H1 (cell line): ENCODE data around the gene ASXL3. TPM values are rescaled to one million over a fixed set of nuclear protein-coding genes. Genes with fewer than 3 reads are reported as not detected.

ENCODE experiments used
- CTCF ChIA-PET: fragments of 300-600 bp; sonication (Branson Sonifier 250); formaldehyde crosslinking; loops from one replicate; lab custom pipeline; 2021; ENCODE audit not compliant: partially characterized antibody; lab: Charles Lee
- POLR2A ChIA-PET: fragments of 300-600 bp; sonication (Branson Sonifier 250); formaldehyde crosslinking; loops from one replicate; lab custom pipeline; 2021; ENCODE audit warnings: inconsistent platforms; ENCODE audit not compliant: partially characterized antibody; lab: Charles Lee
- DNase-seq, 2 experiments: peaks; one replicate each; pipeline versions ENCODE4 v3.0.0 to v3.0.0-alpha.2; 2010 to 2022; ENCODE audit warnings: low spot score in 2 of 2, low read depth in 1 of 2, mixed read lengths in 1 of 2
- FAIRE-seq: peaks from 2 replicates; lab custom pipeline; 2011; peaks lifted over from hg19 to GRCh38; lab: Jason Lieb, UNC
- H2AFZ ChIP-seq: 2 replicates; pipeline ENCODE4 v1.8.1; 2012; ENCODE audit warnings: low read length, inconsistent platforms
- H2AK5ac ChIP-seq: 2 replicates; pipeline ENCODE4 v1.6.1; 2013; ENCODE audit warnings: low read depth, low read length
- H2BK120ac ChIP-seq: replicated peaks from 2 replicates; pipeline ENCODE3; 2013; ENCODE audit warnings: low read depth, low read length, inconsistent platforms
- H2BK12ac ChIP-seq: 2 replicates; pipeline ENCODE4 v1.6.1; 2013; ENCODE audit warnings: low read depth, low read length
- H2BK15ac ChIP-seq: 2 replicates; pipeline ENCODE4 v1.6.1; 2013; ENCODE audit warnings: low read length
- H2BK20ac ChIP-seq: 2 replicates; pipeline ENCODE4 v1.6.1; 2013; ENCODE audit warnings: low read length
- H2BK5ac ChIP-seq: 2 replicates; pipeline ENCODE4 v1.6.1; 2013; ENCODE audit warnings: low read depth, low read length
- H3K14ac ChIP-seq: 2 replicates; pipeline ENCODE4 v1.6.1; 2013; ENCODE audit warnings: inconsistent platforms; ENCODE audit not compliant: insufficient read length
- H3K18ac ChIP-seq: 2 replicates; pipeline ENCODE4 v1.6.1; 2013; ENCODE audit warnings: low read length; ENCODE audit errors: extremely low read depth
- H3K23ac ChIP-seq: 2 replicates; pipeline ENCODE4 v1.6.1; 2013; ENCODE audit warnings: inconsistent platforms; ENCODE audit not compliant: insufficient read length
- H3K23me2 ChIP-seq: 2 replicates; pipeline ENCODE4 v1.6.1; 2013; ENCODE audit warnings: low read depth, low read length
- H3K27ac ChIP-seq: 2 replicates; pipeline ENCODE4 v1.6.1; 2011; ENCODE audit warnings: low read depth, low read length, inconsistent platforms
- H3K27me3 ChIP-seq, 4 experiments: replicated peaks in 1 of 4; 1 replicate in 1 of 4; 2 replicates in 3 of 4; pipeline versions ENCODE4 v1.6.1 to v1.8.1; 2011 to 2013; ENCODE audit warnings: low read length in 3 of 4, mild to moderate bottlenecking in 3 of 4, inconsistent platforms in 2 of 4, mixed read lengths in 2 of 4, moderate library complexity in 1 of 4; ENCODE audit not compliant: control insufficient read depth in 3 of 4, insufficient read depth in 3 of 4; ENCODE audit errors: extremely low read depth in 1 of 4
- H3K36me3 ChIP-seq, 4 experiments: 2 replicates each; pipeline versions ENCODE4 v1.6.1 to v1.8.1; 2011 to 2013; ENCODE audit warnings: mild to moderate bottlenecking in 4 of 4, low read length in 3 of 4, moderate library complexity in 2 of 4, control low read depth in 1 of 4, inconsistent platforms in 1 of 4; ENCODE audit not compliant: insufficient read depth in 4 of 4, control insufficient read depth in 2 of 4
- H3K4ac ChIP-seq: replicated peaks from 2 replicates; pipeline ENCODE3; 2013; ENCODE audit warnings: low read length, low read depth, mixed read lengths, inconsistent platforms; ENCODE audit not compliant: insufficient read length
- H3K4me1 ChIP-seq, 4 experiments: replicated peaks in 1 of 4; 1 replicate in 1 of 4; 2 replicates in 3 of 4; pipeline versions ENCODE4 v1.6.1 to v1.8.1; 2011 to 2013; ENCODE audit warnings: low read length in 3 of 4, inconsistent platforms in 2 of 4, mixed read lengths in 1 of 4; ENCODE audit not compliant: insufficient read depth in 4 of 4, control insufficient read depth in 3 of 4
- H3K4me2 ChIP-seq, 2 experiments: 2 replicates each; pipeline versions ENCODE4 v1.6.1 to v1.8.1; 2011 to 2013; ENCODE audit warnings: low read depth in 2 of 2, low read length in 2 of 2, control low read depth in 1 of 2, inconsistent platforms in 1 of 2, mild to moderate bottlenecking in 1 of 2; ENCODE audit not compliant: insufficient read depth in 1 of 2
- H3K4me3 ChIP-seq, 4 experiments: fragments of 200-600, 300-600 bp in 1 of 4; sonication (generic), shearing (Covaris generic), sonication (Bioruptor Twin) in 1 of 4; 2 replicates each; pipeline versions ENCODE4 v1.5.1 to v1.8.1; 2011 to 2016; ENCODE audit warnings: low read length in 4 of 4, low read depth in 3 of 4, control low read depth in 2 of 4, inconsistent platforms in 2 of 4, mild to moderate bottlenecking in 2 of 4, mixed read lengths in 1 of 4, moderate library complexity in 1 of 4; ENCODE audit not compliant: insufficient read depth in 2 of 4; ENCODE audit errors: extremely low read depth in 1 of 4
- H3K56ac ChIP-seq: replicated peaks from 2 replicates; pipeline ENCODE3; 2013; ENCODE audit warnings: low read depth, mild to moderate bottlenecking, mixed read lengths, low read length, inconsistent platforms; ENCODE audit not compliant: insufficient read length
- H3K79me1 ChIP-seq: 2 replicates; pipeline ENCODE4 v1.6.1; 2013; ENCODE audit warnings: low read depth, low read length, control low read depth
- H3K79me2 ChIP-seq, 2 experiments: 2 replicates each; pipeline versions ENCODE4 v1.6.1 to v1.8.1; 2012 to 2013; ENCODE audit warnings: low read length in 2 of 2, mild to moderate bottlenecking in 2 of 2, inconsistent platforms in 1 of 2; ENCODE audit not compliant: insufficient read depth in 2 of 2, control insufficient read depth in 1 of 2
- H3K9ac ChIP-seq, 4 experiments: replicated peaks in 1 of 4; 1 replicate in 1 of 4; 2 replicates in 3 of 4; pipeline versions ENCODE4 v1.6.1 to v1.8.1; 2011 to 2013; ENCODE audit warnings: low read depth in 3 of 4, low read length in 3 of 4, control low read depth in 2 of 4, mild to moderate bottlenecking in 2 of 4, moderate library complexity in 2 of 4, inconsistent platforms in 1 of 4; ENCODE audit errors: extremely low read depth in 1 of 4
- H3K9me3 ChIP-seq, 2 experiments: 2 replicates each; pipeline versions ENCODE4 v1.6.1 to v1.8.1; 2012 to 2013; ENCODE audit warnings: mild to moderate bottlenecking in 2 of 2, moderate library complexity in 2 of 2, control low read depth in 1 of 2, inconsistent platforms in 1 of 2, low read depth in 1 of 2, low read length in 1 of 2, mixed read lengths in 1 of 2; ENCODE audit not compliant: insufficient read depth in 2 of 2
- H4K20me1 ChIP-seq, 2 experiments: replicated peaks in 1 of 2; 2 replicates each; pipeline versions ENCODE3 to v1.8.1; 2011 to 2013; ENCODE audit warnings: inconsistent platforms in 2 of 2, low read length in 2 of 2, mild to moderate bottlenecking in 1 of 2; ENCODE audit not compliant: insufficient read depth in 2 of 2, control insufficient read depth in 1 of 2
- H4K5ac ChIP-seq: 2 replicates; pipeline ENCODE4 v1.6.1; 2013; ENCODE audit warnings: low read length, low read depth, mixed read lengths, inconsistent platforms; ENCODE audit not compliant: insufficient read length
- H4K8ac ChIP-seq: 2 replicates; pipeline ENCODE4 v1.8.0; 2013; ENCODE audit warnings: mild to moderate bottlenecking, moderate library complexity, low read length, inconsistent platforms; ENCODE audit not compliant: insufficient read depth; ENCODE audit errors: extremely low read depth
- H4K91ac ChIP-seq: replicated peaks from 2 replicates; pipeline ENCODE3; 2013; ENCODE audit warnings: low read length, mixed read lengths, inconsistent platforms; ENCODE audit not compliant: insufficient read length
- BACH1 ChIP-seq: IDR thresholded peaks from 2 replicates; pipeline ENCODE4 v1.6.1; 2012; ENCODE audit warnings: low read length, improper control_type of control experiment
- CHD2 ChIP-seq: IDR thresholded peaks from 2 replicates; pipeline ENCODE4 v1.6.1; 2012; ENCODE audit warnings: low read length, improper control_type of control experiment
- CREB1 ChIP-seq: IDR thresholded peaks from 2 replicates; pipeline ENCODE4 v1.6.1; 2012; ENCODE audit warnings: inconsistent platforms
- CTCF ChIP-seq, 3 experiments: IDR thresholded peaks; 1 replicate in 2 of 3; 2 replicates in 1 of 3; pipeline versions ENCODE4 v1.5.1 to v1.6.1; 2011; ENCODE audit warnings: low read length in 3 of 3, mild to moderate bottlenecking in 3 of 3, inconsistent platforms in 2 of 3, low read depth in 1 of 3, moderate library complexity in 1 of 3; ENCODE audit not compliant: insufficient read depth in 1 of 3; ENCODE audit errors: control extremely low read depth in 1 of 3
- KDM1A ChIP-seq: fragments of 200-600, 300-600 bp; sonication (generic); IDR thresholded peaks from 2 replicates; pipeline ENCODE4 v1.7.1; 2016; ENCODE audit warnings: mild to moderate bottlenecking, low read length, borderline replicate concordance
- KDM4A ChIP-seq: IDR thresholded peaks from one replicate; pipeline ENCODE4 v1.7.1; 2012; ENCODE audit warnings: low read depth, mild to moderate bottlenecking, moderate library complexity, low read length, inconsistent platforms; ENCODE audit not compliant: severe bottlenecking
- POLR2A ChIP-seq, 2 experiments: IDR thresholded peaks; 1 replicate in 1 of 2; 2 replicates in 1 of 2; pipeline ENCODE4 v1.6.1; 2011; ENCODE audit warnings: low read depth in 2 of 2, low read length in 2 of 2, mild to moderate bottlenecking in 2 of 2; ENCODE audit errors: control extremely low read depth in 1 of 2
- POLR2AphosphoS5 ChIP-seq: IDR thresholded peaks from 2 replicates; pipeline ENCODE4 v1.6.1; 2011; ENCODE audit warnings: low read depth, low read length
- RXRA ChIP-seq: IDR thresholded peaks from 2 replicates; pipeline ENCODE4 v1.6.1; 2011; ENCODE audit warnings: low read depth, mild to moderate bottlenecking, low read length, moderate library complexity; ENCODE audit not compliant: insufficient read depth
- SIRT6 ChIP-seq: IDR thresholded peaks from one replicate; pipeline ENCODE4 v1.7.1; 2012; ENCODE audit warnings: low read length, inconsistent platforms
- SP4 ChIP-seq: IDR thresholded peaks from 2 replicates; pipeline ENCODE4 v1.6.1; 2012; ENCODE audit warnings: low read length, inconsistent platforms
- SRF ChIP-seq: IDR thresholded peaks from 2 replicates; pipeline ENCODE4 v1.6.1; 2011; ENCODE audit warnings: mild to moderate bottlenecking, low read depth, low read length, moderate library complexity
- TAF1 ChIP-seq: IDR thresholded peaks from 2 replicates; pipeline ENCODE4 v1.6.1; 2011; ENCODE audit warnings: mild to moderate bottlenecking, low read depth, low read length
- TBP ChIP-seq: IDR thresholded peaks from 2 replicates; pipeline ENCODE4 v1.6.1; 2011; ENCODE audit warnings: low read depth, low read length, improper control_type of control experiment
- WGBS, 2 experiments: shearing (Covaris generic) in 1 of 2; methylation state at CpG; one replicate each; pipeline versions ENCODE4 v1.1.6 to v1.1.7; 2013 to 2015; ENCODE audit warnings: low lambda C conversion rate in 2 of 2, mixed read lengths in 2 of 2, inconsistent platforms in 1 of 2, low coverage in 1 of 2, missing lambda C conversion rate in 1 of 2; ENCODE audit not compliant: insufficient replicate concordance in 2 of 2, insufficient coverage in 1 of 2, insufficient read length in 1 of 2; ENCODE audit errors: extremely low coverage in 1 of 2, missing lambda C conversion rate in 1 of 2; 5-methylcytosine and 5-hydroxymethylcytosine counted together
- polyA plus RNA-seq, 7 experiments: library from polyadenylated mRNA; depleted of rRNA in 3 of 7; stranded (reverse) in 5 of 7; unstranded in 2 of 7; fragments of >200 nt in 5 of 7; fragments of 200-250 nt in 2 of 7; gene quantifications; 1 replicate in 5 of 7; 2 replicates in 1 of 7; 4 replicates in 1 of 7; pipeline versions ENCODE4 v1.2.1 to v1.2.3, GENCODE V29; 2011 to 2013; ENCODE audit warnings: missing spikeins in 2 of 7, mixed read lengths in 2 of 7
- total RNA-seq: library from RNA; stranded (reverse); fragmentation: NEBNext Ultra II Directional; extraction: Animal tissue kit (Norgen Biotek cat#: 25700); gene quantifications from 2 replicates; pipeline ENCODE4 v1.2.1, GENCODE V29; 2021

ASXL3 gene
- total and polyA plus RNA-seq, 2 of the 8 experiments (the other 6 are each of a cell fraction or from before 2014, with no cell fraction given) = 0.08 to 1.3 TPM

GRCh38 chr18:33603454-33603853 is 25.4 kb downstream of the ASXL3 start:
- DNase-seq = no peak
- TF ChIP-seq TAF1 (no peak), CHD2 (no peak), SRF (no peak), SP4 (no peak), SIRT6 (no peak), CTCF (IDR thresholded peaks at IDR 0.05; ENCODE audit: control extremely low read depth in 1 of 3, insufficient read depth in 1 of 3, low read depth in 1 of 3, low read length in 3 of 3) (no peak), BACH1 (no peak), KDM4A (no peak), CREB1 (no peak), POLR2A (IDR thresholded peaks at IDR 0.05; ENCODE audit: control extremely low read depth in 1 of 2, low read depth in 2 of 2, low read length in 2 of 2) (no peak), POLR2AphosphoS5 (no peak), RXRA (no peak), KDM1A (no peak), TBP (no peak)

More at GRCh38 chr18:33603454-33603853, 25.4 kb downstream of the ASXL3 start:
- Histone ChIP-seq H3K14ac (no peak overlapping the region), H3K56ac (no peak overlapping the region), H2AFZ (no peak overlapping the region), H3K23ac (no peak overlapping the region), H2BK5ac (no peak overlapping the region), H3K4me3 (no peak overlapping the region), H2BK20ac (no peak overlapping the region), H3K9me3 (no peaks in the 10 kb centered on the region), H2BK120ac (no peak overlapping the region), H3K27ac (no peak overlapping the region), H3K4me2 (no peak overlapping the region), H2BK15ac (no peak overlapping the region), H3K4ac (no peak overlapping the region), H3K18ac (no peak overlapping the region), H4K8ac (no peak overlapping the region), H3K27me3 (no peaks in the 10 kb centered on the region), H3K9ac (no peak overlapping the region), H3K23me2 (no peaks in the 10 kb centered on the region), H2BK12ac (no peak overlapping the region), H3K4me1 (peaks cover 0 to 5% (median 1%) of the 10 kb centered on the region in 4 experiments; a peak in 3 of 7 replicates), H4K20me1 (no peaks in the 10 kb centered on the region), H4K91ac (no peak overlapping the region), H4K5ac (no peak overlapping the region), H3K36me3 (no peaks in the 10 kb centered on the region), H3K79me2 (no peaks in the 10 kb centered on the region), H3K79me1 (no peaks in the 10 kb centered on the region), H2AK5ac (no peak overlapping the region)
- WGBS, 2 experiments = 82% methylated on average over 2 of the region's 2 CpGs; no CpG with 5 or more reads in 1 of the 2 experiments
- ChIA-PET CTCF (interaction anchor here (1.4 kb wide), 1 partner anchor 8 kb away, joined by 4 read pairs; no protein-coding TSS in a partner anchor), POLR2A (no interaction called here)
- FAIRE-seq = no peak
